CD4-positive, alpha-beta T cell (primary cell): Measurements from ENCODE around the gene RUNX2. TPM values are rescaled to one million over a fixed set of nuclear protein-coding genes. Genes with fewer than 3 reads are reported as not detected.

Experiments used
- ATAC-seq: fragments of 200-7000 bp; cut with Tn5 transposase; one replicate; pipeline ENCODE4 v1.10.0; 2022; ENCODE audit warnings: mild to moderate bottlenecking; ENCODE audit not compliant: poor library complexity
- CTCF ChIA-PET: fragments of 350-600 bp; sonication (Branson Sonifier 250); formaldehyde crosslinking; loops from one replicate; lab custom pipeline; 2021; ENCODE audit warnings: antibody characterized with exemption, inconsistent platforms; lab: Charles Lee
- POLR2A ChIA-PET: fragments of 350-600 bp; sonication (Branson Sonifier 250); formaldehyde crosslinking; loops from one replicate; lab custom pipeline; 2021; ENCODE audit warnings: antibody characterized with exemption, inconsistent platforms; lab: Charles Lee
- DNase-seq, 14 experiments: peaks; one replicate each; pipeline ENCODE4 v3.0.0-alpha.2; 2013 to 2020; ENCODE audit warnings: mixed read lengths in 2 of 14
- H3K27ac ChIP-seq, 2 donors: one replicate each; pipeline versions ENCODE4 v1.5.1 to v1.7.0; 2013; ENCODE audit warnings: low read length in 2 of 2, low read depth in 1 of 2, mild to moderate bottlenecking in 1 of 2
- H3K27me3 ChIP-seq, 2 experiments: 1 replicate in 1 of 2; 2 replicates in 1 of 2; pipeline versions ENCODE4 v1.6.1 to v1.7.0; 2013; ENCODE audit warnings: low read length in 2 of 2, control low read depth in 1 of 2, mild to moderate bottlenecking in 1 of 2, moderate library complexity in 1 of 2; ENCODE audit not compliant: insufficient read depth in 2 of 2, control insufficient read depth in 1 of 2
- H3K36me3 ChIP-seq: one replicate; pipeline ENCODE4 v1.6.1; 2013; ENCODE audit warnings: low read length, control low read depth; ENCODE audit not compliant: insufficient read depth
- H3K4me1 ChIP-seq: one replicate; pipeline ENCODE4 v1.6.1; 2013; ENCODE audit warnings: low read length, control low read depth; ENCODE audit not compliant: insufficient read depth
- H3K4me3 ChIP-seq: one replicate; pipeline ENCODE4 v1.5.1; 2013; ENCODE audit warnings: mild to moderate bottlenecking, low read length, moderate library complexity
- H3K9me3 ChIP-seq, 2 experiments: 1 replicate in 1 of 2; 2 replicates in 1 of 2; pipeline versions ENCODE4 v1.6.1 to v1.7.0; 2013; ENCODE audit warnings: low read length in 2 of 2, mild to moderate bottlenecking in 2 of 2, control low read depth in 1 of 2, moderate library complexity in 1 of 2; ENCODE audit not compliant: control insufficient read depth in 1 of 2, insufficient read depth in 1 of 2
- H3K27ac Mint-ChIP-seq: one replicate; pipeline ENCODE4 v1.8.0; 2020; ENCODE audit warnings: mixed read lengths
- H3K27me3 Mint-ChIP-seq: one replicate; pipeline ENCODE4 v1.8.0; 2021; ENCODE audit warnings: mixed read lengths
- H3K36me3 Mint-ChIP-seq: one replicate; pipeline ENCODE4 v1.8.0; 2021; ENCODE audit warnings: low read depth, mixed read lengths
- H3K4me1 Mint-ChIP-seq: one replicate; pipeline ENCODE4 v1.8.0; 2021; ENCODE audit warnings: low read depth, mixed read lengths
- H3K4me3 Mint-ChIP-seq: one replicate; pipeline ENCODE4 v1.8.0; 2020; ENCODE audit warnings: mild to moderate bottlenecking, mixed read lengths
- H3K9me3 Mint-ChIP-seq: one replicate; pipeline ENCODE4 v1.8.0; 2020; ENCODE audit warnings: mixed read lengths
- CTCF ChIP-seq: fragments of 200-600 bp; IDR thresholded peaks from one replicate; pipeline ENCODE4 v1.8.0; 2022; ENCODE audit warnings: antibody characterized with exemption, mild to moderate bottlenecking
- intact Hi-C, 2 experiments: fragments of 100-400 bp; cut with DNase I in 1 of 2; cut with micrococcal nuclease in 1 of 2; formaldehyde crosslinking; loops; one replicate each; pipeline versions ENCODE4 v1.15.1 to v1.9.0; 2023 to 2025; cut with DNase I, micrococcal nuclease
- total RNA-seq, 174 experiments: library from RNA in 2 of 174; stranded (reverse) in 2 of 174; gene quantifications; one replicate each; pipeline ENCODE4 v1.2.3 and lab custom pipeline; 2021 to 2026

RUNX2 gene
- total RNA-seq, 2 experiments from 2014 or later = 17.5 to 18.0 TPM

GRCh38 chr6:45387236-45387635 lies 59.1 kb downstream of the RUNX2 start:
- ATAC-seq (no peak), DNase-seq (no peak)
- Mint-ChIP-seq H3K4me3 (no peak overlapping the region), H3K36me3 (peaks cover 3% of the 10 kb centered on the region), H3K9me3 (peaks cover 3% of the 10 kb centered on the region), H3K4me1 (no peaks in the 10 kb centered on the region), H3K27ac (no peak overlapping the region), H3K27me3 (no peaks in the 10 kb centered on the region)
- Histone ChIP-seq H3K27ac (no peak overlapping the region), H3K4me1 (no peaks in the 10 kb centered on the region), H3K9me3 (no peaks in the 10 kb centered on the region), H3K27me3 (no peaks in the 10 kb centered on the region), H3K36me3 (no peaks in the 10 kb centered on the region), H3K4me3 (no peak overlapping the region)
- intact Hi-C loops = no loop called here
- no peak for TF ChIP-seq CTCF
- POLR2A ChIA-PET = interaction anchor here (0.8 to 1.9 kb wide), 2 partner anchors 9 to 513 kb away, joined by 3 to 7 read pairs; partner anchors contain the start of gene SUPT3H
- CTCF ChIA-PET = interaction anchor here (0.7 kb wide), 1 partner anchor 27 kb away, joined by 5 read pairs; no protein-coding TSS in a partner anchor

- H3K27me3 ChIP-seq = no peaks in the 10 kb centered on the region
- no peak overlapping the region for H3K27ac Mint-ChIP-seq
- no peak for DNase-seq
- intact Hi-C loops = no loop called here
- ATAC-seq = no peak
- no peak overlapping the region for H3K4me3 Mint-ChIP-seq
- H3K36me3 ChIP-seq = no peaks in the 10 kb centered on the region
- ChIA-PET CTCF (no interaction called here), POLR2A (interaction anchor here (1.9 kb wide), 1 partner anchor 10 kb away, joined by 7 read pairs; the partner anchor contains the start of gene SUPT3H)
- peaks cover 0 to 2% of the 10 kb centered on the region in 2 experiments for H3K9me3 ChIP-seq
- peaks cover 3% of the 10 kb centered on the region for H3K36me3 Mint-ChIP-seq
- no peaks in the 10 kb centered on the region for H3K4me1 ChIP-seq
- no peaks in the 10 kb centered on the region for H3K27me3 Mint-ChIP-seq
- H3K4me3 ChIP-seq = no peak overlapping the region
- no peak overlapping the region for H3K27ac ChIP-seq
- no peaks in the 10 kb centered on the region for H3K4me1 Mint-ChIP-seq
- TF ChIP-seq CTCF = no peak
- peaks cover 7% of the 10 kb centered on the region for H3K9me3 Mint-ChIP-seq
Observed at GRCh38 chr6:45388328-45388727, 60.2 kb downstream of the RUNX2 start.

GRCh38 chr6:45394586-45395095 lies 66.5 kb downstream of the RUNX2 start:
- Mint-ChIP-seq H3K9me3 (peaks cover 7% of the 10 kb centered on the region), H3K36me3 (peaks cover 3% of the 10 kb centered on the region), H3K4me1 (no peaks in the 10 kb centered on the region), H3K4me3 (no peak overlapping the region), H3K27me3 (no peaks in the 10 kb centered on the region), H3K27ac (no peak overlapping the region)
- ChIA-PET POLR2A (interaction anchor here (0.8 kb wide), 1 partner anchor 16 kb away, joined by 4 read pairs; the partner anchor contains the start of gene SUPT3H), CTCF (interaction anchor here (0.5 kb wide), 1 partner anchor 111 kb away, joined by 4 read pairs; no protein-coding TSS in a partner anchor)
- H3K36me3 ChIP-seq = no peaks in the 10 kb centered on the region
- intact Hi-C loops = no loop called here
- no peak overlapping the region for H3K4me3 ChIP-seq
- ATAC-seq (no peak), DNase-seq (no peak)
- no peak overlapping the region for H3K27ac ChIP-seq
- no peaks in the 10 kb centered on the region for H3K4me1 ChIP-seq
- peaks cover 0 to 10% of the 10 kb centered on the region in 2 experiments for H3K9me3 ChIP-seq
- TF ChIP-seq CTCF = no peak
- no peaks in the 10 kb centered on the region for H3K27me3 ChIP-seq
